ENCODE data around the gene GIN1.
"Not testable (repeated sequence)": the region's sequence is repeated elsewhere in the genome, so short reads cannot be mapped to it uniquely, and the experiment has no call there.

The GIN1 gene

GRCh38 chr5:103110403-103110802 is 9.5 kb downstream of the GIN1 start:
- DNase-seq (ENCODE audit: low read depth): no peak

- DNase-seq (ENCODE audit: low read depth): no peak
Measured at GRCh38 chr5:103109277-103109676, 10.7 kb downstream of the GIN1 start.

GRCh38 chr5:103108086-103108485 is 11.9 kb downstream of the GIN1 start:
- DNase-seq (ENCODE audit: low read depth): no peak

GRCh38 chr5:103102234-103102633 is 17.7 kb downstream of the GIN1 start:
- DNase-seq (ENCODE audit: low read depth): no peak

- DNase-seq (ENCODE audit: low read depth): no peak
Measured at GRCh38 chr5:103101079-103101750, 18.7 kb downstream of the GIN1 start.

- no peak for DNase-seq (ENCODE audit: low read depth)
Measured at GRCh38 chr5:103098993-103099392, 20.9 kb downstream of the GIN1 start.

- DNase-seq (ENCODE audit: low read depth): no peak
Measured at GRCh38 chr5:103094737-103095136, 25.2 kb downstream of the GIN1 start.

GRCh38 chr5:103093727-103094126 is 26.2 kb downstream of the GIN1 start:
- DNase-seq (ENCODE audit: low read depth): no peak

GRCh38 chr5:103092676-103093075 is 27.3 kb downstream of the GIN1 start:
- DNase-seq (ENCODE audit: low read depth): no peak

- DNase-seq (ENCODE audit: low read depth): no peak
Measured at GRCh38 chr5:103090791-103091190, 29.1 kb downstream of the GIN1 start.

- DNase-seq (ENCODE audit: low read depth): no peak
Measured at GRCh38 chr5:103089272-103089671, 30.7 kb downstream of the GIN1 start.

- DNase-seq (ENCODE audit: low read depth): no peak
Measured at GRCh38 chr5:103086547-103086946, 33.4 kb downstream of the GIN1 start.

- no peak for DNase-seq (ENCODE audit: low read depth)
Measured at GRCh38 chr5:103079796-103080195, 40.1 kb downstream of the GIN1 start.

GRCh38 chr5:103075442-103075841 is 44.5 kb downstream of the GIN1 start:
- DNase-seq (ENCODE audit: low read depth): no peak

GRCh38 chr5:103073500-103073899 is 46.4 kb downstream of the GIN1 start:
- DNase-seq (ENCODE audit: low read depth): not testable (repeated sequence)

- DNase-seq (ENCODE audit: low read depth): no peak
Measured at GRCh38 chr5:103066326-103066725, 53.6 kb downstream of the GIN1 start.

- no peak for DNase-seq (ENCODE audit: low read depth)
Measured at GRCh38 chr5:103060424-103060954, 59.4 kb downstream of the GIN1 start.

GRCh38 chr5:103059525-103059924 is 60.4 kb downstream of the GIN1 start:
- DNase-seq (ENCODE audit: low read depth): no peak

GRCh38 chr5:103057208-103058130 is 62.5 kb downstream of the GIN1 start:
- DNase-seq (ENCODE audit: low read depth): no peak

GRCh38 chr5:103046706-103047105 is 73.2 kb downstream of the GIN1 start:
- not testable (repeated sequence) for DNase-seq (ENCODE audit: low read depth)

- DNase-seq (ENCODE audit: low read depth): no peak
Measured at GRCh38 chr5:103041071-103041676, 78.8 kb downstream of the GIN1 start.

GRCh38 chr5:103037673-103038455 is 82.1 kb downstream of the GIN1 start:
- no peak for DNase-seq (ENCODE audit: low read depth)

All from GM04503 (cell line).